ENCODE data around the gene COL24A1. TPM values are rescaled to one million over a fixed set of nuclear protein-coding genes. Genes with fewer than 3 reads are reported as not detected.

COL24A1 gene
- polyA plus RNA-seq, 1 experiment: 2.2 TPM

DNA sequence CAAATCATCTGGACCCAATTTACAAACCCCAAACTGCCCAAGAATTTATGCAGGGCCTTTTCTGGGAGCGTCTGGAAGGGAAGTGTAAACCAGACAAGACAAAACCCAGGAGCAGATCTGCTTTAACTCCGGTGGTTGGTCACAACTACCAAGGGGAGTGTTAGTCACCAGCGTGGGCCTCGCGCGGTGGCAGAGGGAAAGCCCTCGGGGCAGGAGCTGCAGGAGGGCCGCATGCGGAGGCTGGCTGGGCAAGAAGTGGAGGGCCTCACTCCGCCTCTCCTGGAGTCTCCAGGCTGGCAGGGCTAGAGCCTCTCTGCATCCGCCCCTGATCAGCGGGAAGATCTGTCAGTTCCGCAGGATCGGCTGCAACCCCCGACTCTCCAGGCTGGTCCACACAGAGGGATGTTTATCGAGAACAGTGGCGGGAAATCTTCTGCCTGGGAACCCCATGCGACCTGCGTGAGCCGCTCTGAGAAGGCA is 2.0 kb downstream of the COL24A1 start:
- Histone ChIP-seq H3K27me3 (ENCODE audit: control insufficient read depth, insufficient read depth, low read length) (no peaks in the 10 kb centered on the region), H3K4me3 (ENCODE audit: low read depth, low read length) (no peak overlapping the region), H3K27ac (ENCODE audit: low read depth, low read length) (no peak overlapping the region), H3K9me3 (ENCODE audit: control insufficient read depth, insufficient read depth, low read length) (peaks cover 8% of the 10 kb centered on the region; the same call in 1 of the 2 replicates)
- CTCF ChIA-PET: interaction anchor here (0.9 kb wide), 1 partner anchor 137 kb away, joined by 3 read pairs; no protein-coding TSS in a partner anchor
- TF ChIP-seq, protein P1, sequence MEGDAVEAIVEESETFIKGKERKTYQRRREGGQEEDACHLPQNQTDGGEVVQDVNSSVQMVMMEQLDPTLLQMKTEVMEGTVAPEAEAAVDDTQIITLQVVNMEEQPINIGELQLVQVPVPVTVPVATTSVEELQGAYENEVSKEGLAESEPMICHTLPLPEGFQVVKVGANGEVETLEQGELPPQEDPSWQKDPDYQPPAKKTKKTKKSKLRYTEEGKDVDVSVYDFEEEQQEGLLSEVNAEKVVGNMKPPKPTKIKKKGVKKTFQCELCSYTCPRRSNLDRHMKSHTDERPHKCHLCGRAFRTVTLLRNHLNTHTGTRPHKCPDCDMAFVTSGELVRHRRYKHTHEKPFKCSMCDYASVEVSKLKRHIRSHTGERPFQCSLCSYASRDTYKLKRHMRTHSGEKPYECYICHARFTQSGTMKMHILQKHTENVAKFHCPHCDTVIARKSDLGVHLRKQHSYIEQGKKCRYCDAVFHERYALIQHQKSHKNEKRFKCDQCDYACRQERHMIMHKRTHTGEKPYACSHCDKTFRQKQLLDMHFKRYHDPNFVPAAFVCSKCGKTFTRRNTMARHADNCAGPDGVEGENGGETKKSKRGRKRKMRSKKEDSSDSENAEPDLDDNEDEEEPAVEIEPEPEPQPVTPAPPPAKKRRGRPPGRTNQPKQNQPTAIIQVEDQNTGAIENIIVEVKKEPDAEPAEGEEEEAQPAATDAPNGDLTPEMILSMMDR (IDR thresholded peaks at IDR 0.05; ENCODE audit: low read depth, low read length): no peak
- POLR2A ChIA-PET: no interaction called here
- DNase-seq (ENCODE audit: low read depth, low spot score): no peak

GRCh38 chr1:86153836-86154235 is 2.7 kb downstream of the COL24A1 start:
- Histone ChIP-seq H3K9me3 (ENCODE audit: control insufficient read depth, insufficient read depth, low read length) (peaks cover 8% of the 10 kb centered on the region; the same call in 1 of the 2 replicates), H3K4me3 (ENCODE audit: low read depth, low read length) (no peak overlapping the region), H3K27me3 (ENCODE audit: control insufficient read depth, insufficient read depth, low read length) (no peaks in the 10 kb centered on the region), H3K27ac (ENCODE audit: low read depth, low read length) (no peak overlapping the region)
- POLR2A ChIA-PET: no interaction called here
- TF ChIP-seq, protein P1 (IDR thresholded peaks at IDR 0.05; ENCODE audit: low read depth, low read length): no peak
- CTCF ChIA-PET: interaction anchor here (0.9 kb wide), 1 partner anchor 136 kb away, joined by 3 read pairs; no protein-coding TSS in a partner anchor
- DNase-seq (ENCODE audit: low read depth, low spot score): no peak

- H3K27ac ChIP-seq (ENCODE audit: low read depth, low read length): no peak overlapping the region
- no peak for DNase-seq (ENCODE audit: low read depth, low spot score)
- ChIA-PET CTCF (no interaction called here), POLR2A (no interaction called here)
- TF ChIP-seq, protein P1 (IDR thresholded peaks at IDR 0.05; ENCODE audit: low read depth, low read length): no peak
- peaks cover 8% of the 10 kb centered on the region; the same call in 1 of the 2 replicates for H3K9me3 ChIP-seq (ENCODE audit: control insufficient read depth, insufficient read depth, low read length)
- no peak overlapping the region for H3K4me3 ChIP-seq (ENCODE audit: low read depth, low read length)
- H3K27me3 ChIP-seq (ENCODE audit: control insufficient read depth, insufficient read depth, low read length): no peaks in the 10 kb centered on the region
Observed at GRCh38 chr1:86152887-86153286, 3.7 kb downstream of the COL24A1 start.

DNA sequence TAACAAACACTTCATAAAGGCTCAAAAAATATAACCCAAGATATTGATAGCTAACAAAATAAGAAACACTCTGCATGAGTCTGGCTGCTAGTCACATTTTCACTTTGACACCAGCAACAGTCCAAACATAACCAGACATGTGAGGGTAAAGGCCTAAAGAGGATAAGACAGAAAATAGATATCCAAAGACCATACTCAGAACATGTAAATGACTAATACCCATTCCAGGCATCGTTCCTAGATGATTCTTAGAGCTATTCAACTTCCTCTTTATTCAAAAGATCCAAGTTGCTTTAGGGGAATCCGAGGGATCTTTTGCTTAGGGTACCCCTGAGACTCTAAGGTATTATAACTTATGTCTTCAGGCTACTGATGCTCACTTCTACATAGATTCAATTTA is 5.1 kb downstream of the COL24A1 start:
- TF ChIP-seq, protein P1 (IDR thresholded peaks at IDR 0.05; ENCODE audit: low read depth, low read length): no peak
- peak; percentile 37 for DNase-seq (ENCODE audit: low read depth, low spot score)
- CTCF ChIA-PET: interaction anchor here (1.0 kb wide), 1 partner anchor 136 kb away, joined by 3 read pairs; no protein-coding TSS in a partner anchor
- POLR2A ChIA-PET: no interaction called here
- Histone ChIP-seq H3K27ac (ENCODE audit: low read depth, low read length) (no peak overlapping the region), H3K27me3 (ENCODE audit: control insufficient read depth, insufficient read depth, low read length) (no peaks in the 10 kb centered on the region), H3K9me3 (ENCODE audit: control insufficient read depth, insufficient read depth, low read length) (peaks cover 8% of the 10 kb centered on the region; the same call in 1 of the 2 replicates), H3K4me3 (ENCODE audit: low read depth, low read length) (no peak overlapping the region)

- ChIA-PET POLR2A (no interaction called here), CTCF (no interaction called here)
- no peak overlapping the region for H3K4me3 ChIP-seq (ENCODE audit: low read depth, low read length)
- H3K27me3 ChIP-seq (ENCODE audit: control insufficient read depth, insufficient read depth, low read length): no peaks in the 10 kb centered on the region
- no peak overlapping the region for H3K27ac ChIP-seq (ENCODE audit: low read depth, low read length)
- peaks cover 8% of the 10 kb centered on the region; the same call in 1 of the 2 replicates for H3K9me3 ChIP-seq (ENCODE audit: control insufficient read depth, insufficient read depth, low read length)
- DNase-seq (ENCODE audit: low read depth, low spot score): no peak
- TF ChIP-seq, protein P1 (IDR thresholded peaks at IDR 0.05; ENCODE audit: low read depth, low read length): no peak
Observed at GRCh38 chr1:86150553-86151055, 6.0 kb downstream of the COL24A1 start.
